Right lobe of liver (tissue), 6 donors: ENCODE data around the gene MAP1B. TPM values are rescaled to one million over a fixed set of nuclear protein-coding genes. Genes with fewer than 3 reads are reported as not detected.

Experiments
- ATAC-seq, 4 donors: fragments of 200-7000 bp; cut with Tn5 transposase; one replicate each; pipeline ENCODE4 v1.9.1; 2020; ENCODE audit warnings: mild to moderate bottlenecking in 4 of 4, moderate library complexity in 4 of 4
- DNase-seq, 3 donors: peaks; one replicate each; pipeline ENCODE4 v3.0.0-alpha.2; 2020
- H3K27ac ChIP-seq, 3 donors: fragments of 200-600 bp; one replicate each; pipeline ENCODE4 v1.8.0; 2022
- H3K27me3 ChIP-seq, 2 donors: fragments of 200-600 bp; one replicate each; pipeline ENCODE4 v1.8.0; 2022
- H3K36me3 ChIP-seq, 4 donors: fragments of 200-600 bp; sonication (generic) in 1 of 4; one replicate each; pipeline versions ENCODE4 v1.5.1 to v1.8.0; 2017 to 2022; ENCODE audit warnings: control low read depth in 1 of 4
- H3K4me1 ChIP-seq, 4 donors: fragments of 200-600 bp; sonication (generic) in 1 of 4; one replicate each; pipeline versions ENCODE4 v1.5.1 to v1.8.0; 2017 to 2022; ENCODE audit warnings: control low read depth in 1 of 4
- H3K4me3 ChIP-seq, 3 donors: fragments of 200-600 bp; one replicate each; pipeline ENCODE4 v1.8.0; 2022
- H3K9me3 ChIP-seq, 4 donors: fragments of 200-600 bp; sonication (generic) in 1 of 4; one replicate each; pipeline versions ENCODE4 v1.5.1 to v1.8.0; 2017 to 2022; ENCODE audit warnings: control low read depth in 1 of 4
- POLR2A ChIP-seq: fragments of 450-650 bp; IDR thresholded peaks from one replicate; pipeline ENCODE4 v1.6.1; 2017; ENCODE audit warnings: antibody characterized with exemption, mild to moderate bottlenecking
- WGBS: methylation state at CpG from one replicate; pipeline ENCODE4 v1.1.6; 2018; ENCODE audit warnings: low coverage, low lambda C conversion rate; ENCODE audit not compliant: insufficient coverage; ENCODE audit errors: missing lambda C conversion rate; 5-methylcytosine and 5-hydroxymethylcytosine counted together
- intact Hi-C, 2 donors: fragments of 100-400 bp; cut with DNase I; formaldehyde crosslinking; loops; one replicate each; pipeline versions ENCODE4 v1.11.2 to v1.14.1; 2022
- total RNA-seq, 6 experiments: library from RNA; depleted of rRNA in 2 of 6; stranded (reverse); fragments of >200 nt in 2 of 6; fragmentation: NEBNext Ultra II Directional in 3 of 6; extraction: Animal tissue kit (Norgen Biotek cat#: 25700) in 3 of 6; gene quantifications; one replicate each; pipeline versions ENCODE4 v1.1.0 to v1.2.4, GENCODE V29; 2016 to 2023
- TF ChIP-seq, protein P1 (sequence below), 4 donors: fragments of 200-600 bp in 3 of 4; fragments of 450-650 bp in 1 of 4; IDR thresholded peaks; one replicate each; pipeline versions ENCODE4 v1.5.1 to v1.8.0; 2016 to 2022; ENCODE audit warnings: antibody characterized with exemption in 4 of 4, mild to moderate bottlenecking in 2 of 4
- donor health status: DM: no; HTN: yes; CAD: no.
- donor health status: DM: no; HTN: no; CAD: no.
- donor health status: DM: no; HTN: no; CAD: no.
- donor health status: DM: no; HTN: yes; CAD: no.
- donor health status: DM: no; HTN: yes; CAD: no.

MAP1B gene
- total RNA-seq, 6 experiments from 2014 or later, result 2.4 to 14.0 (median 5.3) TPM

DNA sequence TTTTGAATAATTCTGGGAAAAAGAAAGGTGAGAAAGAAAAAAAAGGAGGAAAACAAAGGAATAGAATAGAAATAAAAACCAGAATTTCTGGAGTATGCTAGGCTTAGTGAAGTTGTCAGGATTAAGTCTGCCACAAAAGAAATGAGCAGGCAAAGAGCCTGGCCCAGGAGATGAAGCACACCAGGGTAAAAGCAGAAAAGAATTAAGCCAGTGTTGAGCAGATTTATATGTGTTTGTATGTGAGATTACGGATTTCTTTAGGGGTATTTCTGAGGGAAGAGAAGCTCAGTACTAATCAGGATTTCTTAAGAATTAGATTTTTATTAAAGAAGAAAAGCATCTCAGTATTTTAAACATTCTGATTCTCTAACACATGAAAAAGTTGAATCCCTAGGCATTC, 138.3 kb downstream of the MAP1B start:
- intact Hi-C loops, result no loop called here
- ATAC-seq, result no peak
- Histone ChIP-seq H3K27me3 (no peaks in the 10 kb centered on the region), H3K4me3 (no peak overlapping the region), H3K9me3 (no peaks in the 10 kb centered on the region), H3K36me3 (no peaks in the 10 kb centered on the region), H3K4me1 (peaks cover 0 to 7% (median 2%) of the 10 kb centered on the region in 4 donors), H3K27ac (no peak overlapping the region)
- TF ChIP-seq, protein P1, sequence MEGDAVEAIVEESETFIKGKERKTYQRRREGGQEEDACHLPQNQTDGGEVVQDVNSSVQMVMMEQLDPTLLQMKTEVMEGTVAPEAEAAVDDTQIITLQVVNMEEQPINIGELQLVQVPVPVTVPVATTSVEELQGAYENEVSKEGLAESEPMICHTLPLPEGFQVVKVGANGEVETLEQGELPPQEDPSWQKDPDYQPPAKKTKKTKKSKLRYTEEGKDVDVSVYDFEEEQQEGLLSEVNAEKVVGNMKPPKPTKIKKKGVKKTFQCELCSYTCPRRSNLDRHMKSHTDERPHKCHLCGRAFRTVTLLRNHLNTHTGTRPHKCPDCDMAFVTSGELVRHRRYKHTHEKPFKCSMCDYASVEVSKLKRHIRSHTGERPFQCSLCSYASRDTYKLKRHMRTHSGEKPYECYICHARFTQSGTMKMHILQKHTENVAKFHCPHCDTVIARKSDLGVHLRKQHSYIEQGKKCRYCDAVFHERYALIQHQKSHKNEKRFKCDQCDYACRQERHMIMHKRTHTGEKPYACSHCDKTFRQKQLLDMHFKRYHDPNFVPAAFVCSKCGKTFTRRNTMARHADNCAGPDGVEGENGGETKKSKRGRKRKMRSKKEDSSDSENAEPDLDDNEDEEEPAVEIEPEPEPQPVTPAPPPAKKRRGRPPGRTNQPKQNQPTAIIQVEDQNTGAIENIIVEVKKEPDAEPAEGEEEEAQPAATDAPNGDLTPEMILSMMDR (IDR thresholded peaks at IDR 0.05), result no peak
- no peak for TF ChIP-seq POLR2A
- WGBS, result 75% methylated on average over 1 of the region's 1 CpG
- no peak for DNase-seq

DNA sequence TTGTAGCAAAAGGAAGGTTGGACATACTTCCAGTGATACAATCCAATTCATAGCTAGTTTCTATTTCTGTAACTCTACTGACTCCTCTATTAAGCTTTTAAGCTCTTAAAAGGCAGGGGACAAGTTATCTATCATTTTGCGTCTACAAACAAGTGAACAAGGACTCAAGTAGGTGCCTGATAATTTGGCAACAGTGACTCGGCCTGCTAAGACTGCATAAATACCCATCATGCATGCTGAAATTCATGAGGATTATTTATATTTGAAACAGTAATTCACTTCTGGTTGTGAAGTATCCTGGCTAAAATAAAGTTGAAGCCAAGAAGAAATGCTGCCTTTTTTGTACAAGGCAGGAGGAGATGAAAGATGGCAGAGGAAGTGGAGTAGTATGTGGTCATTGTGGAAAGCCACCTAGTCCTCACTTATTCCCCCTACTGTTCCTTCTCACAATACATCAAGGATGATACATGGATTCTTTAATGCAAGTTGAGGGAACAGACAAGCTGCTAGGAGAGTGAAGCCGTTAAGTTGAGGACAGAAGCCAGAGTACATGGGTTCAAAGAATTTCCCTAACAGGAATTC, 138.8 kb downstream of the MAP1B start:
- peaks cover 0 to 7% (median 2%) of the 10 kb centered on the region in 4 donors for H3K4me1 ChIP-seq
- H3K27ac ChIP-seq, result no peak overlapping the region
- DNase-seq, result no peak
- no peaks in the 10 kb centered on the region for H3K9me3 ChIP-seq
- H3K4me3 ChIP-seq, result no peak overlapping the region
- ATAC-seq, result no peak
- 93% methylated on average over 3 of the region's 3 CpGs for WGBS
- TF ChIP-seq POLR2A, result no peak
- TF ChIP-seq, protein P1 (IDR thresholded peaks at IDR 0.05), result no peak
- no peaks in the 10 kb centered on the region for H3K36me3 ChIP-seq
- no peaks in the 10 kb centered on the region for H3K27me3 ChIP-seq
- intact Hi-C loops, result no loop called here

DNA sequence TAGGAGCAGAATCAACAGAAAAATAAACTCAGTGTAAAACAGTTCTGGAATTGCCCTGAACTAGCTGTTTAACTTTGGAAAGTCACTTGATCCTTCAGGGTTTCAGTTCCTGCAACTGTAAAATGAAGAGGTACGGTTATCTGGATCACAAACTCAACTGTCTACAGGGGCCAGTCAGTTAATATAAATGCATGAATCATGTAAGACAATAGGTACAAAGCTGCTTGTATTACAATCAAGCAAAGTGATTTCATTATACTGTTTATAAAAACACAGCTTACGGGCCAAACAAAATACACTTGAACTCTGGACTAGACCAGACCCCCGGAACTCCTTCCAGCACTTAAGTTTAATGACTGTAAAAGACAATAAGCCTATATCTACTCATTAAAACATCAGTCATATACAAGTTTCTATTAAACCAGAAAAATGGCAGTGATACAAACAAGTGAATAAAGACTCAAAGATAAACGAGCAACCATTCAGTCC, 139.7 kb downstream of the MAP1B start:
- ATAC-seq (no peak), DNase-seq (no peak)
- H3K36me3 ChIP-seq, result no peaks in the 10 kb centered on the region
- peaks cover 0 to 7% (median 2%) of the 10 kb centered on the region in 4 donors for H3K4me1 ChIP-seq
- no peaks in the 10 kb centered on the region for H3K27me3 ChIP-seq
- intact Hi-C loops, result no loop called here
- no peak overlapping the region for H3K27ac ChIP-seq
- no peaks in the 10 kb centered on the region for H3K9me3 ChIP-seq
- TF ChIP-seq, protein P1 (IDR thresholded peaks at IDR 0.05), result no peak
- no peak for TF ChIP-seq POLR2A
- 70% methylated on average over 4 of the region's 4 CpGs for whole genome bisulfite sequencing
- H3K4me3 ChIP-seq, result no peak overlapping the region

DNA sequence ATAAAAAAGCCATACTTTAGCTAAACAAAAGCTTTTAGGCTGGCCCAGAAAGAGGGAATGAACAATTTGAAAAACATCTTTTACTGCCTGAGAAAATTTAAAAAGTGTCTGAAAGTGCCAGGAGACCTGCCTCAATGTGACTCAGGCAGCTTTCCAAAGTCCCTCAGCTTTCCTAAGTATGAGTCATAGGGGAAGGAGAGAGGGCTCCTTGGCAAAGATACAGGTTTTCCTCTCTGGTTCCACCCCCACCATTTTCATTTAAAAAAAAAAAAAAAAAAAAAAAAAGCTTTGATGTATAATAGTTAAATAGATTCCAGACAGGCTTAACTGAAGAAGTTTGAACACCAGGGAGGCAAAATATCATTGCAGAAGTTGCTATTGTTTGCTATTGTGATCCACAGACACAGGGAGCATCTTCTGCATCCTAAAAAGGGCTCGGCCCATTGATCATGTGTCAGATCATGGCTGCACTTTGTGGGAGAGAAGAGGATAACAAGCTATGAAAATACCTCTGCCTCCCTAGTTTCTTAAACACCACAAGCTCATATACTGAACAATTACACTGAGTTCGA, 141.2 kb downstream of the MAP1B start:
- no peaks in the 10 kb centered on the region for H3K9me3 ChIP-seq
- no peak overlapping the region for H3K27ac ChIP-seq
- WGBS, result 93% methylated on average over 2 of the region's 2 CpGs
- H3K27me3 ChIP-seq, result no peaks in the 10 kb centered on the region
- TF ChIP-seq, protein P1 (IDR thresholded peaks at IDR 0.05), result no peak
- no peak for TF ChIP-seq POLR2A
- no peaks in the 10 kb centered on the region for H3K36me3 ChIP-seq
- intact Hi-C loops, result no loop called here
- no peak overlapping the region for H3K4me3 ChIP-seq
- H3K4me1 ChIP-seq, result peaks cover 0 to 18% (median 2%) of the 10 kb centered on the region in 4 donors
- ATAC-seq (peak in 3 of 4 donors; percentile 43 to 81 (median 53)), DNase-seq (peak in 1 of 3 donors; percentile 17)
